Measurements from ENCODE around the gene KIAA1614.

GRCh38 chr1:180947901-180948640 is 35.4 kb downstream of the KIAA1614 start:
- TF ChIP-seq CTCF (conservative IDR thresholded peaks at IDR 0.05; ENCODE audit: low read length) (no peak), EZH2phosphoT487 (IDR thresholded peaks at IDR 0.05; ENCODE audit: borderline replicate concordance, low read depth, low read length) (no peak)
